Left hindlimb (tissue), 1 donor: ENCODE results near the gene DAGLA.
A peak's percentile ranks its signal among the peaks of the same experiment; 100 is the strongest.
"Not testable (repeated sequence)": the region's sequence is repeated elsewhere in the genome, so short reads cannot be mapped to it uniquely, and the experiment has no call there.

Experiments used
- DNase-seq: peaks from one replicate; pipeline ENCODE4 v3.0.0-alpha.2; 2018

The DAGLA gene

DNA sequence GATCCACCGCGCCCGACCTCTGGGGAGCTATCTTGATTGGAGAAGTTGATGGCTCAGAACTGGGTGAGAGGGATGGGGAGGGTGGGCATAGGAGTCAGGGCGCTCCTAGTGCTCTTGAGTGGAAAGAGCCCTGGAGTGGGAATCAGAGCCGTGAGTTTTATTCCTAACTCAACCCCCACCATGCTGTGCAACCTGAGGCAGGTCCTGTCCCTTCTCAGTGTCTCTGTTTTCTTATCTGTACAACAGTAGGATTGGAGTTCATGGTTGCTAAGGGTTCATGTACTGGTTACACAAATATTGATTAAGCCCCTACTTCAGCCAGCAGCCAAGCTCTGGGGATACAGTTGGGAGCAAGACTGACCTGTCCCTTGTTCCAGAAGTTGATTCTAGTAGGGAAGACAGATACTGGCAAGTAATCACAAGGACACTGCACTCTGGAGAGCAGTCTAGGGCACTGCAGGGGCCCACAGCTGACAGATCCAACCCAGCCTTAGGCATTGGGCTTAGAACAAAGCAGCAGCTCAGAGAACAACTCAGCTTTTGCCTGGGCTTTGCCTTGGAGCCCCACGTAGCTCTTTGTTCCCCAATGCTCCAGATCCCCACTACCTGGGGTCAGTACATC lies 12.4 kb upstream of the DAGLA start:
- no peak for DNase-seq

DNA sequence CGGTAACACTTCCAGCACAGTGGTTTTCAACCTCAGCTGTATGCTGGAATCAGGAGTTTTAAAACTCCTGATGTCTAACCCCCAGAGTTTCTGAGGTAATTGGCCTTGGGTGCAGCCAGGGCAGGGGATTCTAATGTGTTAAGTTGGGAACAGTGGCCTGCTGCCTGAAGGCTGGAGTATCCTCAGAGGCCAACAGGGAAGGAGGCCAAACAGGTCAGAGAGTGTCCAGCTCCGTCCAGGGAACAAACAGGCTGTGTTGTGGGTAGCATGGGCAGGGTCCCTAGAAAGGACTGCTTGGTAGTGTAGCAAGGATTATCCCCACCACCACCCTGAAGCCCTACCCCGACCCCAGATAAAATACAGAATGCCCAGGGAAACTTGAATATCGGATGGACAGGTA lies 10.8 kb upstream of the DAGLA start:
- no peak for DNase-seq

DNA sequence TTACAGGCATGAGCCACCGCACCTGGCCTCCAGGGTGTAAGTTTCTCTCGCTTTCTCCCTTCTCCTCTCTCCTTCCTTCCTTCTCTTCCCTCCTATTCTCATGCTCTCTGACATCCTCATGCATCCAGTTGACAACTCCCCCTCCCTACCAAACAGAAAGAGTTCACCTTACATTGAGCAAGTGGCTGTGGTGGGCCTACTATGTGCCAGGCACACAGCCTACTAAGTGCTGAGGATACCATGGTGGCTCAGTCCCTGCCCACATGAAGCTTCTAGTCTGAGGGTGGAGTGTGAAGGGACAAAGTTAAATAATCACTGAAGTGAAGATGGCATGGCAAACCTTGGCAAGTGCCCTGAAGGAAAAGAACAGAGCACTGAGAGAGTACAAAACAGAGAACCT lies 9.6 kb upstream of the DAGLA start:
- DNase-seq, result no peak

DNA sequence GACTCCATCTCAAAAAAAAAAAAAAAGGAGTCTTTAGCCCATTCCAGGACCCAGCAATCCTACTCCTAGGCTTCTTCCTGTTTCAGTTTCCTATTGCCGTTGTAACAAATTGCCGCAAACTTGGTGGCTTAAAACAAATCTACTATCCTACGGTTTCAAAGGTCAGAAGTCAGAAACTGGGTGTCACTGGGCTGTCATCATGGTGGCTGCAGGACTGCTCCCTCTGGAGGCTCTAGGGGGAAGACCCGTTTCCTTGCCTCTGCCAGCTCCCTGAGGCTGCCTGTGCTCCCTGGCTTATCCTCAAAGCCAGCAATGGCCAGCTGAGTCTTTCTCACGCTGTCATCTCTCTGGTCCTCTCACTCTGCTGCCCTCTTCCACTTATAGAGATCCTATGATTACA lies 8.7 kb upstream of the DAGLA start:
- no peak for DNase-seq

DNA sequence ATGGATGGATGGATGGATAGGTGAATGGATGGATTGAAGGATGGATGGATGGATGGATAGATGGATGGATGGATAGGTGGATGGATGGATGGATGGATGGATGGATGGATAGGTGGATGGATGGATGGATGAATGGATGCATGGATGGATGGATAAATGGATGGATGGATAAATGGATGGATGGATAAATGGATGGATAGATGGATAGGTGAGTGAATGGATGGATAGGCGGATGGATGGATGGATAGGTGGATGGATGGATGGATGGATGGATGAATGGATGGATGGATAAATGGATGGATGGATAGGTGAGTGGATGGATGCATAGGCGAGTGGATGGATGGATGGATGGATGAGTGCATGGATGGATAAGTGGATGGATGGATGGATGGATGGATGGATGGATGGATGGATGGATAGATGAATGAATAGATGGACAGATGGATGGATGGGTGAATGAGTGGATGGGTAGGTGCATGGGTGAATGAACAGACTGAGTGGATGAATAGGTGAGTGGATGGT lies 6.2 kb upstream of the DAGLA start:
- not testable (repeated sequence) for DNase-seq

DNA sequence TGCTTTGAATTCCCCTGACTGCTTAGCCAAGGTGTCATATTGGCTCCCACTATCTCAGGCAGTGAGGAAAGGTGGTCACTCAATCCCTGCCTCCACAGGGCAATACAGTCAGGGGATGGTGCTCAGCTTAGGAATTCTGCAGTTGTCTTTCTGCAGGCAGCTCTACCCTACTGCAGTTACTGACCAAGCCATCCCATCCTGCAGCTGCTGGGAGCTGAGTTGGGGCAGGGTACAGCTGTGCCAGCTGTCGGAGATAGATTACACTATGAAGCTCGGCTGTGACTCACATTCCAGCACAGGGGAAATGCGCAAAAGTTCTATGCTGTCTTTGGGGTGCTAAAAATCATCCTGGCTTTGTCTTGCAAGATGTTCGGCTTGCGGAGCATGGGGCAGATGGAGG lies 4.4 kb upstream of the DAGLA start:
- no peak for DNase-seq

DNA sequence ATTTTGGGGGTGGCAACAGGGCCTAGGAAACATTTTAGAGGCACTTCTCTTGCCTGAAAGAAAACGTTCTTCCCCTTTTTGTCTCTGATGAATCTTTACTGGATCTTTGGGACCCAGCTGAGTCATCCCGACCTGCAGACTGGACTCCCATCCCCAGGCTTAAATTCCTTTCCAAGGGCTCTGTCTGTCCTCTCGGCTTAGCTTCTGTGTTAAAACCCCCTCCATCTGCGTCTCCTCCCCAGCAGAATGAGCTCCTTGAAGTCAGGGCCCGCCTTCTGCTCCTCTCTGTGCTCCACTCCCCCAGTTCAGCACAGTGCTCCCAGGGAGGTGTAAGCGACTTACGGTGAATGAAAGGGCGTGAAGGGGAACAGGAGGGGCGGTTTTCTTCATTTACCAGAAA lies 895 bp upstream of the DAGLA start:
- DNase-seq, result no peak

DNA sequence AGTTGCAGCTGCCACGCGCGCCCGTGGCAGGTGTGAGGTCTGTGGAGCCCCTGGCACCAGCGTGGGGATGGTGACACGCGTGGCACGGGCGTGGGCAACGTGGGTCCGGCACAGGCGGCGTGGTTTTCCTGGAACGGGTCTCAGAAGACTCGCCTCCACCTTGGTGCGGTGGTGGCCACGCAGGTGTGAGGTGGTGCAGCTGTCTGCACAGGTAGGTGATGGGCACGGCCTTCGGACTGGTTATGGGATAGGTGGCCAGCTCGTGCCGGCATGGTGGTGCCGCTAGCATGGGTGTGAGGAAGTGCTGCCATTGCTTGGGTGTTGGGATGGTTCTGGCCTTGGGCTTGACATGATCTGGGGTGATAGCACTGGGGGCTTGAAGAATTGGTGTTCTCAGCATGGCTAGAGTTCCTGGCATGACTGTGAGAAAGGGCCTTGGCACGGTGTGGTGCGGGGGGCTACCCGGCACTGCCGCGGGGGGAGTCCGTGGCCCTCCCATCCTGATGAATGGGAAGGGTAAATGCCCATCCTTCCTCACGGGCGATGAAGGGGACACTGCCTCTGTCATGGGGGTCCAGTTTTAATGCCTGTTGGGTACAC lies 531 bp downstream of the DAGLA start:
- no peak for DNase-seq

DNA sequence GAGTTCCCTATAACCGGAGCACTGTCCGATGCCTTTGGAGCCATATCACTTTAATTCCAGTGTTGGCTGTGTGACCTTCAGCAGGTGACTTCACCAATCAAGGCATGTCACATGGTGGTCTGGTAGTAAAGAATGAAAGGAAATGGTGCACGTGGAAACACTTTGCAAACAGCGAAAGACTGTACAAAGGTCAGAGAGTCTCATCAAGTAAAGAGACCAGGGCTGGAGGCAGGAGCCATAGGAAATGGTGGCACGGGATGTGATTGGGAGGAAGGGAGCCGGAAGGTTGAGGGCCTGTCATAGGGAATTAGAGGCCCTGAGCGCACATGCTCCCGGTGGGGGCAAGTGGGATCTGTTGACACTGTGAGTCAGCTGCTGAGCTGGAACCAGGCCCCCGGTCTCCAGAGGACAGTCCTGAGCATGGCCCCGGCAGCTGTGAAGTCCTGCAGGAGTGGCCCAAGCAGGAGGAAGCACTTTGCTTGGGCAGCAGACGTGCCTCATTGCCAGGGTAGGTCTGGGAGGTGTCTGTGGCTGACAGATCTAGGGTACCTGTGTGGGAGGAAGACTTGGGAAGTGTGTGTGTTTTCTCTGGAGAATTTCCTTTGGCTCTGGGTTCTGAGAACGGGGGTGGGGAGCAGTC lies 2.0 kb downstream of the DAGLA start:
- peak; percentile 65 for DNase-seq

DNA sequence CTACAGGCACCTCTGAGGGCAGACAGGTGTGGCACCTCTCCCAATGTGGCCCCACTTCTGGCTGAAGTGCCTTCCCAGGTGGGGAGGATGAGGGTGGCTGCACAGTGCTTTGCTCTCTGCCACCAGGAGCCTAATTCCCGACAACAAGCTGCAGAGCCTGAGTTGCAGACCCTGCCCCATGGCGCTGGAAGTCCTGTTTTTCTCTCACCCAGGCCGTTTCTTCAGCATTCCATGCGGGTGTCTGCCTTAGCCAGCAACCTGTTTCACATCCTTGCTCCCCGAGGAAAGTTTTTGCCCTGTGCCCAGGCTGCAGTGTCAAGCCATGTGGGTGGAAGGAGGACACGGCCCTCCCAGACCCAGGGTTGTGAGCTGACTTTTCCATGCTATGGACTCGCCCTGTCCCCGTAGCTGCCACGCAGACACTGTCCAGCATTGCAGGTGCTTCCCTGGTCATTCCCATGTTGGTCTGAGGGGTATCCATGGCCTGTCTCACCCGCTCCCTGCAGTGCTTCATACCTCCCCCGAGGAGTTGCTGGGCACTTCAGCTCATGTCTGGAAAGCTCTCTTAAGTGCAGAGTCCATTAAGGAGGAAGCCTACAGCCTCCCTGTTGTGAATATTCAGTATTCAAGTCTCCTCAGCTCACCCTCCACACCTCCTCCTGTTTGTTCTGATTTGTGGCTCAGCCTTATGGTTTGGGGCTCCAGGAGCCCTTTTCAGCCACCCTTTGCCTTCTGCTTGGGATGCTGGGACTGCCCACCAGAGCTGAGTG lies 2.9 kb downstream of the DAGLA start:
- no peak for DNase-seq

DNA sequence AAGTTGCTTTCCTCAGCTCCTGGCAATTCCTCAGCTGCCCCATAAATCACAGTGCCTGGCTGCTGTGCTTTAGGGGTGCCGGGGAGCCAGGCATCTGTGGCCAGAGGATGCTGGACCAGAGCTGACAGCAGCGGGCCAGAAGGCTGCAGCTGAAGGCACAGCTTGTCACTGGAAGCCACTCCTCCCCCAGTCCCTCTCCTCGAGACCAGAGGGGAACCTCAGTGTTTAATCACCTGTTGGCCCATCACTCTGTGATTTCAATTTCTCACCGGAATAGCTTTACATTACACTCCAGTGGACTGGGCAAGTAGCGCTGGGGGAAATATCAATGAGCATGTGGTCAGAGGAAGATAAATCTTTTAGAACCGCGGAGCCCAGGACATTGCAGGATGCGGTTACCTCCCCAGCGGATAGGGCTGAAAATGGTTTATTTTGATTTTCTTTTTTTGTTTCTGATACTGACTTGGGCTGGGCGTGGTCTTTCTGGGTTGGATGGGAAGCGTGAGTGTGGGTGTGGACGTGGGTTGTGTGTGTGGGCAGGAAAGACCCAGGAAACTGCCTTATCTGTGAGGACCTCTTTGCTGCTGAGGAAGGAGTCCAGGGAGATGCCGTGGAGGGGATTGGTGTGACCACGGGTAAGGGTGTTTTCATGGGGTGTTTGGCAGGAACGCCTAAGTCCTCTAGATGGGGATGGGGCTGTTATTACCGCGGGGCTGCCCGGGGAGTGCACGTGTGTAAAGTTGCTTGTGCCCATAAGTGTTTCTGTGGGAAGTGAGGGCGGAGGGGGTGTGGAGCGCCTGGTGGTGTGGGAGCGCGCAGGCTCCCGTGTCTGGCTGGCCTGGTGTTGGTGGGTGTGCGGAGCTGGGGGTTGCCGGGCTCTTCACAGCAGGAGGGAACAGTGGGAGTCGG lies 4.0 kb downstream of the DAGLA start:
- DNase-seq, result no peak

DNA sequence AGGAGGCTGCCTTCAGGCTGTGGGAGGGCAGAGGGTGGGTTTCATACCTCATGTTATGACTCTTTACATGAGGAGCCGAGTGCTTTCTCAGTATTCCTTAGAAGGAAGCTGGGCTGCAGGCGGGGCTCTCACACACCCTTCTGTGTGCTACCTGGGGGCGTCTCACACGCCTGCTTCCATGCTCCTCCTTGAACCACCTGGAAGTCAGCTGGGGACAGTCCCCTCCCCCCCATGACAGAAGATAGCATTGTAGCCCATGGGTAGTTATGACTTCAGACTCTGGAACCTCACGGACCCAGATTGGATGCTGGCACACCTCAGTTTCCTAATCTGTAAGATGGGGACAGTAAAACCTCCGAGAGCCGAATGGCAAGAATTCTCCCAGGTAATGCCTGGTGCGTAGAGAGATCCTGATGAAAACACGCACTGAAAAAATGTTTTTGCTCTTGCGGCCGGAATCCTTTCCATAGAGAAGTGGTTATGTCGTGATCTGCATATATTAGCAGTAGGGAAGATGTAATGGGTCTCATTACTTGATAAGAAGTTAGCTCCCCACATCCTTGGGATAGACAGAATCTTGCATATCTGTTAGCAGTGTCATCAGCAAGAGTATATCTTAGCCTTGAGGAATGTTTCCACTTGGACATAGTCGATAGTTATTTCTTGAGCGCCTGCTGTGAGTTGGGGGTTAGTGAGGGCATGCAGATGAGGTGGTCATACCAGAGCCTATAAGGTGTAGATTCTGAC lies 4.9 kb downstream of the DAGLA start:
- no peak for DNase-seq

DNA sequence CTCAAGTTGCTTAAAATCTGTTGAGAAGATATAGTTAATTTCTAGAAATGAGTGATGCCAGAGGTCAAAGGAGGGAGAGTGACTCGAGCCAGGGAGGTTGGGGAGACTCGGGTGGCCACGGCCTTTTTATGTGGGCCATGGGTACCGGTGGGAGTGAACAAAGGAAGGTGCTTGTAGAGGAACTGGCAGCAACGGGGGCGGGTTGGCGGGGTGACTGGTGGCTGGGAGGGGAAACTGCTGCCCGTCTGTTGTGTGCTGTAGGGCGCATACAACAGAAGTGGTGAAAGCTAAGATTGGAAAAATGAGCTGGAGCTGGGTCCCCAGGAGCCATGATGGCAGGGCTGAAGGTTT lies 5.4 kb downstream of the DAGLA start:
- no peak for DNase-seq

DNA sequence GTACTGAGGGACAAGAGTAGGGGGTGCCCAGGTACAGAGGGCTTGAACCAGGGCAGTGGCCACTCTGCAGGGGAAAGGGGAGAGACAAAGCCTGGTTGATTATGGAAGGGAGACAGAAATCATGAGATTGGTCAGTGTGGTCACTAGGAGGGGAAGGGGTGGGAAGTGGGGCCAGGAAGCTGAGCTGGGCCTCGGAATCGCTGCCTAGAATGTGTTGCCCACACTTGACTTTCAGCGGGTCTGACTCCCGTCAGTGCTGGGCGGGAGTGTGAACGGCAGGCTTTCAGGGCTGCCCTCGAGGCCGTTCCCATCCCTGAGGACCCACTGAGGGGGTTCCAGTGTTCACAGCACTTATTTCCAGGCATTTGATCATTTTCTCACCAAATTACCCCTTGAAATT lies 5.9 kb downstream of the DAGLA start:
- no peak for DNase-seq

DNA sequence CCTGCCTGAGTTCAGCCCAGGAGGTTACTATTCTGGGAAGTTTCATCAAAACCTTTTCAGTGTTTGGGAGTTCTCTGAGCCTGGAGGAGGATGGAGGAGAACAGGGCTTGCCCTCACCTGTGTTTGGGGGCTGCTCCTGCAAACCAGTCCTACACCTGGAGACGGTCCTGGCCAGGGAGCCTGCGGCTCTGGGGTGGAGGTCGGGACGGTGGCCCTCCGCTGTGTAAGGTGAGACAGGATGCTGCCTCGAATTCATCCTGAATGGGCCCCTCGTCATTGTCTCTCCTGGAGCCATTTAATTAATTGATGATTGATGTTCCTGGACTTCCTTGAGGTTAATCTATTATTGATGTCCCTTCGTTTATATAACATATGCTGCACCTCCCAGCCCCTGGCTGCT lies 6.3 kb downstream of the DAGLA start:
- DNase-seq, result no peak

DNA sequence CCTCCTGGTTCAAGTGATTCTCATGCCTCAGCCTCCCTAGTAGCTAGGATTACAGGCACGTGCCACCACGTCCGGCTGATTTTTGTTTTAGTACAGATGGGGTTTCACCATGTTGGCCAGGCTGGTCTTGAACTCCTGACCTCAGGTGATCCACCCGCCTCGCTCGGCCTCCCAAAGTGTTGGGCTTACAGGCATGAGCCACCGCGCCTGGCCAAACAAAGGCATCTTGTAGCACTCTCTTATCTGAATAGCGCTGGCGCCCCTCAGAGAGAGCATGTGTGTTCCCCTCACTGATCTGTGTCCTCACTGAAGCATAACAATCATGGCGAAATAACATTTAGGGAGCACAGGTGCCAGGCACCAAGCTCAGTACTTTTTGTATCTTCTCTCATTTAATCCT lies 7.2 kb downstream of the DAGLA start:
- no peak for DNase-seq

DNA sequence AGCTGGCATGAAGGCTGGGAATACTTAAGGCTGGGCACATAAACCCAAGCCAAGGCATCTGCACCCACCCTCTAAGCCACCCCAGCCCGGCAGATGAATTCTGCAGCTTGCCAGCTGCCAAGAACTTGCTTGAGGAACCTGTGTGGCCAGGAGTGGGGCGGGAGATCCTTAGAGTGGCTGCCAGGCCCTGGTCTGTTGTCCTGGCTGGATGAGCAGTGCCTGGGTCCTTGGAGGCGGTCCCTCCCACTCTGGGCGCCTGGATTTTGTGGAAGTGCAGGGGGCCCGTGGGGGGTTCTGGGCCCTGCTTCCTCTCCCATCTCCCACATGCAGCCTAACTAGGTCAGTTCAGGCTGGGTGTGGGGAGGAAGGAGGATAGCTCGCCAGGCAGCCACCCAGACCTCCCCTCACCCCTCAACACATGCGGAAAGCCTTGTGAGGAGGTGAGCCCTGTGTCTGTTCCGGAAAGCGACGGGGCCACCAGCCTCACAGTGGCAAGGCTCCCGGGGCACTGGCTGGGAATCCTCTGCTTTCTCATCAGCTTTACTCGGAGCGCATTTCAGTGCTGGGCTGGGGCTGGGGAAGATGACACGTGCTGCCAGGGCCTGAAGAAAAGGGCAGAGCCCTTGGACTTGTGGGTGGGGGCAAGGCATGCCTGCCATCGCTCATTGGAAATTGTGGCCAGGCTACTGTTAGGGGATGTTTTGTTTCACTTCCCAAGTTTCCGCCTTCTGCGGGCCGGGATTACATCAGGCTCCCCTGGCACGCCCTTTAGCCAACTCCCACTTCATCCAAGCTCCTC lies 8.4 kb downstream of the DAGLA start:
- DNase-seq, result peak; percentile 68

DNA sequence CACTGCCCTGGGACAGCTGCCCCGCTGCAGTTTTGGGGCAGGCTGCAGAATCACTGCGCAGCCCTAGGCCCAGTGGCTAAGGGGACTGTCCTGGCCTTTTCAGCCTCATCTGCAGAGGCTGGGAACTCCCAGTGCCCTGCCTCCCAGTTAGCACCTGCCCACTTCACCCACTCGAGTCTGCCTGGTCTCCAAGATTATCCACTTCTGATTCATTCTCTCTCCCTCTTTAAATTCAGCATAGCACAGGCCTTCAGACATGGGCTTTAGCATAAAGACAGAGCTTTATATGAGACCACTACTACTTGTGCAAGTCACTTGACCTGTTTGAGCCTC lies 8.9 kb downstream of the DAGLA start:
- DNase-seq, result no peak

DNA sequence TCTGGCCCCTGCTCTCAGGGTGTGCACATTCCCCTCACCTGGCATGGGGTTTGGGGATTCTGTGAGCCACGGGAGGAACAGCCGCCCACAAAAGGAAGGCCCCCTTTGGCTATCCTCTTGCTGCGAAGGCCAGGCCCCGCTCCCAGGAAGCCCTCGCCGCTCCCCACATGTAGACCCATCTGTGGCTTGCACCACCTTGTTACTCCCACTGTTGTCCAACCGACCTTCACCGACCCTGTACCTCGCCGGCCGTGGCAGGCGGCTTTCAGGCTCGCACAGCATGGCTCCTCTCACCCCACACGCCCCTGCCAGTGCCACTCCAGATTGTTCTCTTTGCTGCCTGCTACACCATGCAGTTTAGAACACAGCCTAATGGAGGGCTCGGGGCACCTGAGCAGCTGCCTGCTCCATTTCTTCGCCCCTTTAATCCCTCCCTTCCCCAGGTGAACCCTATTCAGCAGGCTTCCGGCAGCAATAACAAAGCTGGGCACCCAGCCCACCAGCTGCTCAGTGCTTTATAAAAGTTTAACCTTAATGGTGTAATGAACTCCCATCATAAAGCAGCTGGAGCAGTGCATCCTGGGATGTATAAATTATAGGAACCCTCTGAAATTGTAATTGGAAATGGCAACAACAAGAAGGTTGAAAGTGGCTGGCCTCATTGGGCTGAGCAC lies 10.7 kb downstream of the DAGLA start:
- no peak for DNase-seq

DNA sequence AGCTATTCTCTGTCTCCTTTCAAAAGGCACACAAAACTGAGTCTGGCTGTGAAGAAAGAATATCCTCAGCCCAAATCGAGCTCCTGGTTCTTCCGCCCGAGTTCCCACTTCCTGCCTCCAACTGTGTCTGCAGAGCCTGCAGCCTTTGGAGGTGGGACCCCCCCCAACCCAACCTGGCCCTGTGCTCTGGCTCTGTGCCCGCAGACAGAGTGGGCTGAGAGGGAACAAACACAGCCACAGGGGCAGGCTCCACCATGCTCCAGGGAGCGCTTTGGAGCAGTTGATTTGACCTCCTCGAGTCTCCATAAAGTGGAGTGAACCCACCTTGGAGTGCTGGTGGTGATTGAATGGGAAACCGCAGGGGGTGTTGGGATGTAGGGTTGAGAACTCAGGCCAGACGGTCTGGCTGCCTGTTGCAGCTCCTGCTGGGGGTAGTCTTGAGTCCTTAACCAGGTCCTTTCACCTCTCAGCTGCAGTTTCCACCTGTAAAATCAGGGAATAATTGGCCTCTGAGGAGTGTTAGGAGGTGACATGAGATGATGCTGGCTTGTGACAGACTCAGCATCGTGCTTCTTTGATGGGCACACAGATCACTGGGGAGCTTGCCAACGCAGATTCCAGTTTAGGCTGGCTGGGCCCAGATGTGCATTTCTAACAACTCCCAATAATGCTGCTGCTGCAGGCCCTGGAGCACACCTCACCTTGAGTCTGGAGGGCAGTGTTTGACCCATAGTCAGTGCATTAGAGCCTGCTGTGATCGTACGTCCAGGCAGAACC lies 11.4 kb downstream of the DAGLA start:
- no peak for DNase-seq
